Neural progenitor cell (in vitro differentiated cells): ENCODE data around the gene TRAF2. TPM values are rescaled to one million over a fixed set of nuclear protein-coding genes. Genes with fewer than 3 reads are reported as not detected.

Experiments
- DNase-seq: peaks from one replicate; pipeline ENCODE4 v3.0.0-alpha.2; 2016; ENCODE audit warnings: low spot score
- H2AFZ ChIP-seq: fragments of 200-600 bp; sonication (generic); replicated peaks from 2 replicates; pipeline ENCODE4 v1.6.1; 2016; ENCODE audit warnings: antibody characterized with exemption
- H3F3A ChIP-seq: fragments of 200-600 bp; sonication (generic); 2 replicates; pipeline ENCODE4 v1.6.1; 2016; ENCODE audit warnings: antibody characterized with exemption, low read depth
- H3K27ac ChIP-seq: fragments of 200-600 bp; sonication (generic); 2 replicates; pipeline ENCODE4 v1.5.1; 2016; ENCODE audit warnings: mild to moderate bottlenecking
- H3K27me3 ChIP-seq: fragments of 200-600 bp; sonication (generic); 2 replicates; pipeline ENCODE4 v1.6.1; 2016; ENCODE audit warnings: mild to moderate bottlenecking, moderate library complexity
- H3K36me3 ChIP-seq: fragments of 200-600 bp; sonication (generic); 2 replicates; pipeline ENCODE4 v1.5.1; 2016
- H3K4me1 ChIP-seq: fragments of 200-600 bp; sonication (generic); 2 replicates; pipeline ENCODE4 v1.6.1; 2016; ENCODE audit warnings: mixed run types
- H3K4me2 ChIP-seq: fragments of 200-600 bp; sonication (generic); 2 replicates; pipeline ENCODE4 v1.6.1; 2016
- H3K4me3 ChIP-seq: fragments of 200-600 bp; sonication (generic); 2 replicates; pipeline ENCODE4 v1.5.1; 2016
- H3K79me2 ChIP-seq: fragments of 200-600 bp; sonication (generic); 2 replicates; pipeline ENCODE4 v1.6.1; 2016; ENCODE audit warnings: low read depth
- H3K9ac ChIP-seq: fragments of 200-600 bp; sonication (generic); 2 replicates; pipeline ENCODE4 v1.6.1; 2016
- H3K9me3 ChIP-seq: fragments of 200-600 bp; sonication (generic); 2 replicates; pipeline ENCODE4 v1.5.1; 2016; ENCODE audit warnings: low read depth
- H4K20me1 ChIP-seq: fragments of 200-600 bp; sonication (generic); 2 replicates; pipeline ENCODE4 v1.6.1; 2016; ENCODE audit warnings: low read depth
- H3K27ac Mint-ChIP-seq: 3 replicates; pipeline ENCODE4 v1.8.0; 2021; ENCODE audit warnings: mixed read lengths
- H3K27me3 Mint-ChIP-seq: 2 replicates; pipeline ENCODE4 v1.8.0; 2022; ENCODE audit warnings: low read depth, mild to moderate bottlenecking, inconsistent platforms, moderate library complexity, mixed read lengths; ENCODE audit not compliant: insufficient read depth
- H3K36me3 Mint-ChIP-seq: 3 replicates; pipeline ENCODE4 v1.8.0; 2021; ENCODE audit warnings: mixed read lengths
- H3K4me1 Mint-ChIP-seq: 3 replicates; pipeline ENCODE4 v1.8.0; 2021; ENCODE audit warnings: mixed read lengths
- H3K4me3 Mint-ChIP-seq: 3 replicates; pipeline ENCODE4 v1.8.0; 2021; ENCODE audit warnings: mild to moderate bottlenecking, moderate library complexity, mixed read lengths
- H3K9me3 Mint-ChIP-seq: 3 replicates; pipeline ENCODE4 v1.8.0; 2020; ENCODE audit warnings: mixed read lengths
- EZH2 ChIP-seq: fragments of 200-600 bp; sonication (generic); IDR thresholded peaks from 2 replicates; pipeline ENCODE4 v1.6.1; 2017; ENCODE audit warnings: antibody characterized with exemption, mild to moderate bottlenecking, moderate library complexity
- EZH2phosphoT487 ChIP-seq: fragments of 200-600 bp; sonication (generic); IDR thresholded peaks from 2 replicates; pipeline ENCODE4 v1.6.1; 2017; ENCODE audit warnings: antibody characterized with exemption
- total RNA-seq: library from RNA; depleted of rRNA; stranded (reverse); fragments of >200 nt; gene quantifications from 2 replicates; pipeline ENCODE4 v1.2.3, GENCODE V29; 2015; ENCODE audit warnings: low replicate concordance
- TF ChIP-seq, protein P1 (sequence below): fragments of 200-600 bp; sonication (generic); IDR thresholded peaks from 2 replicates; pipeline ENCODE4 v1.5.1; 2017; ENCODE audit warnings: antibody characterized with exemption, mild to moderate bottlenecking

The TRAF2 gene
- total RNA-seq, 1 donor from 2014 or later = 16.1 TPM

DNA sequence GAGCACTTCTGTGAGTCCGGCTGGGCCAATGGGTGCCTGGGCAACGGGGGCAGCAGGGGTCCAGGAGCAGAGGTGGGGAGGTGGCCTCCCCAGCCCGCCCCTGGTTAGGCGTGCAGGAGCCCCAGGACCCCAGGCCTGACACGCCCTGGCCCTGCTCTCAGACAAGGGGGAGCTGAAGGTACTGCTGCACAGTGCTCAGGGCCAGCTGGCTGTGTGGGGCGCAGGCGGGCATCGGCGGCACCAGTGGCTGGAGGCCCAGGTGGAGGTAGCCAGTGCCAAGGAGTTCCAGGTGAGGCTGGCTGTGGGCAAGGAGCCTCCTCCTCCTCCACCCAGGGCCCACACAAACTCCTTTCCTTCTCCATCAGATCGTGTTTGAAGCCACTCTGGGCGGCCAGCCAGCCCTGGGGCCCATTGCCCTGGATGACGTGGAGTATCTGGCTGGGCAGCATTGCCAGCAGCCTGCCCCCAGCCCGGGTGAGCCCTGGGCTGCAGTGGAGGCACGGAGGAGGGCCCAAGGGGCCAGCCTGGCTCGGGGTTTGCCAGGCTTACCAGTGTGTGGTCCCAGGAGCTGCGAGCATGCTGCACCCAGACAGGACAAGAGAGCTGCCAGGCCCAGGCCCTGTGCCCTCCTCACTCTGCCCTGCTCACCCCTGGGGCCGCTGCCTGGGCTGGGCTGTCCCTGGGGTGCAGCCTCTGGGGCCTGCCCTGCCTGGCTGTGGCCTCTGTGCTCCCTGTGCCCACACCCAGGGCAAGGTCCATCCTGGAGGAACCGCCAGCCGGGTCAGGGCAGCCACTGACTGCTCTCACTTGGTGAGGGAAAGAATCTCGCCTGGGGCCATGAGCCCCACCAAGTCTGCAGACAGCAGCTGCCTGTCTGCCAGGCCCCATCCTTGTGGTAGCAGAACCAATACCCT lies 27.2 kb upstream of the TRAF2 start:
- H3K9ac ChIP-seq = no peak overlapping the region
- H3K4me1 Mint-ChIP-seq = peaks cover 3% of the 10 kb centered on the region
- H3K27ac ChIP-seq = no peak overlapping the region
- no peaks in the 10 kb centered on the region for H3K27me3 ChIP-seq
- no peaks in the 10 kb centered on the region for H3K9me3 Mint-ChIP-seq
- DNase-seq = no peak
- H3K4me3 ChIP-seq = no peak overlapping the region
- H3K79me2 ChIP-seq = peaks cover 9% of the 10 kb centered on the region
- H3K4me3 Mint-ChIP-seq = no peak overlapping the region
- no peak overlapping the region for H3K27ac Mint-ChIP-seq
- H4K20me1 ChIP-seq = peaks cover 19% of the 10 kb centered on the region
- H2AFZ ChIP-seq = no peak overlapping the region
- no peaks in the 10 kb centered on the region for H3K4me1 ChIP-seq
- peaks cover 2% of the 10 kb centered on the region for H3F3A ChIP-seq
- H3K36me3 Mint-ChIP-seq = peaks cover 12% of the 10 kb centered on the region
- peaks cover 3% of the 10 kb centered on the region for H3K27me3 Mint-ChIP-seq
- TF ChIP-seq EZH2phosphoT487 (no peak), EZH2 (no peak)
- TF ChIP-seq, protein P1, sequence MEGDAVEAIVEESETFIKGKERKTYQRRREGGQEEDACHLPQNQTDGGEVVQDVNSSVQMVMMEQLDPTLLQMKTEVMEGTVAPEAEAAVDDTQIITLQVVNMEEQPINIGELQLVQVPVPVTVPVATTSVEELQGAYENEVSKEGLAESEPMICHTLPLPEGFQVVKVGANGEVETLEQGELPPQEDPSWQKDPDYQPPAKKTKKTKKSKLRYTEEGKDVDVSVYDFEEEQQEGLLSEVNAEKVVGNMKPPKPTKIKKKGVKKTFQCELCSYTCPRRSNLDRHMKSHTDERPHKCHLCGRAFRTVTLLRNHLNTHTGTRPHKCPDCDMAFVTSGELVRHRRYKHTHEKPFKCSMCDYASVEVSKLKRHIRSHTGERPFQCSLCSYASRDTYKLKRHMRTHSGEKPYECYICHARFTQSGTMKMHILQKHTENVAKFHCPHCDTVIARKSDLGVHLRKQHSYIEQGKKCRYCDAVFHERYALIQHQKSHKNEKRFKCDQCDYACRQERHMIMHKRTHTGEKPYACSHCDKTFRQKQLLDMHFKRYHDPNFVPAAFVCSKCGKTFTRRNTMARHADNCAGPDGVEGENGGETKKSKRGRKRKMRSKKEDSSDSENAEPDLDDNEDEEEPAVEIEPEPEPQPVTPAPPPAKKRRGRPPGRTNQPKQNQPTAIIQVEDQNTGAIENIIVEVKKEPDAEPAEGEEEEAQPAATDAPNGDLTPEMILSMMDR = no peak
- H3K4me2 ChIP-seq = no peak overlapping the region
- no peaks in the 10 kb centered on the region for H3K36me3 ChIP-seq
- H3K9me3 ChIP-seq = no peaks in the 10 kb centered on the region

DNA sequence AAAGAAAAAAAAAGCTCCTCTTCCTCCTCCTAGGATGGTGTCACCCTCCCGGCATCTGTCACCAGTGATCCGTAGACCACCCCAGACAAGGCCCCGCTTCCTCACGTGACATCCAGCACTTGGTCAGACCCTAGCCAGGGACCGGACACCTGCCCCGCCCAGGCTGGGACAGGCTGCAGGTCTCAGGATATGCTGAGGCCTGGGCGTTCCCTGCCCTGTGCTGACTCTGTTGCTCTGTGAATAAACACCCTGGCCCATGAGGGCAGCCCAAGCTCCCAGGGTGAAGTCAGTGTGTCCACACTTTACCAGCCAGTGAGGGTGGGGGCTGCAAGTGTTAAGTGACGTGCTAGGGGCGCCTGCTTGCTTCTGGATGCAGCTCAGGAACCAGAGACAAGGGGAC lies 25.8 kb upstream of the TRAF2 start:
- Histone ChIP-seq H2AFZ (no peak overlapping the region), H3K4me3 (no peak overlapping the region), H3F3A (peaks cover 4% of the 10 kb centered on the region), H3K79me2 (peaks cover 23% of the 10 kb centered on the region), H3K36me3 (no peaks in the 10 kb centered on the region), H3K27ac (no peak overlapping the region), H3K27me3 (no peaks in the 10 kb centered on the region), H3K4me1 (peaks cover 7% of the 10 kb centered on the region), H4K20me1 (peaks cover 34% of the 10 kb centered on the region), H3K9ac (no peak overlapping the region), H3K9me3 (no peaks in the 10 kb centered on the region), H3K4me2 (no peak overlapping the region)
- Mint-ChIP-seq H3K27me3 (peaks cover 3% of the 10 kb centered on the region), H3K9me3 (no peaks in the 10 kb centered on the region), H3K27ac (no peak overlapping the region), H3K4me1 (peaks cover 7% of the 10 kb centered on the region), H3K4me3 (peak overlapping the region; percentile 64), H3K36me3 (peaks cover 12% of the 10 kb centered on the region)
- DNase-seq = no peak
- no peak for TF ChIP-seq EZH2

DNA sequence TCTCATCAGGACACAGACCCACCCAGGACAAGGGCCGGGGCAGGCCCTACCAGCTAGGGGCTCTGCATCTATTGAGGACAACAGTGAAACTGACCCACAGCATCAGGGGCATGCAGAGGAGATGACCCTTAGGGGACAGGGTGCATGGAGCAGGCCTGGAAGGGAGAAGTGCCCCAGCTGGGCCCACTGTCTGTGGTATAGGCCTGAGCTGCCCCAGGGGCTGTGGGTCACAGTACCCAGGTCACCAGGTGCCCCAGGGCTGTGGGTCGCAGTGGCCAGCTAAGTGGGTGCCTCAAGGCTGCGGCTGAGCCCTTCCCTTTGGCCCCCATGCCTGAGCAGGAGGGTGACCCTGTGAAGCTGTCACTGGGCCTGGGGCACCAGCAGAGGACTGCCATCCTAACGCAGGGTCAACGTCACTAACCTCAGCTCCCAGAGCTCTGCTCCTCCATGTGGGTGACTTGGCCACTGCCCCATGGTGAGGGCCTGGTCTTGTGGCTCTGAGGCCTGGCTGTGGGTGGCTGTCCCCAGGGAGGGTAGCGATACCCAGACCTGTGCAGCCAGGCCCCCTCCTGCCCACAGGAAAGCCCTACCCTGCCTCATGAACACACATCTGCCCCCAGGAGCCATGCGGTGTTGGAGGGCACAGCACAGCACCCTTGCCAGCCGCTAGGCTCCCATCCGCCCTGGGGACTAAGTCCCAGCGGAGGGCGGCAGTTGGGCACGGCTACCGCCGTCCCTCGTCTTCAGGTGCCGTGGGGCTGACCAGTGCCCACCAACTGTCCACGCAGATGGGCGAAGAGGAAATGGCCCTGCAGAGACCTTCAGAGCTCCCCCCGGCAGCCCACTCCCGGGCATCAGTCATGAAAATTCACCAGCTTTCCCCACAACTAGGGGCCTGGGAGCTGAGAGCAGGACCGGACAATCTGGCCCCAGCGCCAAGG lies 25.1 kb upstream of the TRAF2 start:
- peaks cover 7% of the 10 kb centered on the region for H3K4me1 ChIP-seq
- H3K27ac Mint-ChIP-seq = no peak overlapping the region
- peaks cover 12% of the 10 kb centered on the region for H3K36me3 Mint-ChIP-seq
- peaks cover 39% of the 10 kb centered on the region for H4K20me1 ChIP-seq
- peaks cover 3% of the 10 kb centered on the region for H3K27me3 Mint-ChIP-seq
- peaks cover 28% of the 10 kb centered on the region for H3K79me2 ChIP-seq
- DNase-seq = no peak
- no peak overlapping the region for H2AFZ ChIP-seq
- H3K4me3 ChIP-seq = no peak overlapping the region
- H3K4me2 ChIP-seq = no peak overlapping the region
- no peak overlapping the region for H3K4me3 Mint-ChIP-seq
- no peak for TF ChIP-seq EZH2phosphoT487
- no peak for TF ChIP-seq EZH2
- TF ChIP-seq, protein P1 = no peak
- H3K4me1 Mint-ChIP-seq = peaks cover 7% of the 10 kb centered on the region
- peaks cover 4% of the 10 kb centered on the region for H3F3A ChIP-seq
- no peak overlapping the region for H3K9ac ChIP-seq
- no peaks in the 10 kb centered on the region for H3K9me3 Mint-ChIP-seq
- H3K36me3 ChIP-seq = no peaks in the 10 kb centered on the region
- no peaks in the 10 kb centered on the region for H3K9me3 ChIP-seq
- H3K27me3 ChIP-seq = no peaks in the 10 kb centered on the region
- H3K27ac ChIP-seq = no peak overlapping the region
